ENCODE data around the gene NUAK1. TPM values are rescaled to one million over a fixed set of nuclear protein-coding genes. Genes with fewer than 3 reads are reported as not detected.
"Not testable (repeated sequence)": the region's sequence is repeated elsewhere in the genome, so short reads cannot be mapped to it uniquely, and the experiment has no call there.

Gene NUAK1
- total RNA-seq, 2 experiments from 2014 or later, result not detected

DNA sequence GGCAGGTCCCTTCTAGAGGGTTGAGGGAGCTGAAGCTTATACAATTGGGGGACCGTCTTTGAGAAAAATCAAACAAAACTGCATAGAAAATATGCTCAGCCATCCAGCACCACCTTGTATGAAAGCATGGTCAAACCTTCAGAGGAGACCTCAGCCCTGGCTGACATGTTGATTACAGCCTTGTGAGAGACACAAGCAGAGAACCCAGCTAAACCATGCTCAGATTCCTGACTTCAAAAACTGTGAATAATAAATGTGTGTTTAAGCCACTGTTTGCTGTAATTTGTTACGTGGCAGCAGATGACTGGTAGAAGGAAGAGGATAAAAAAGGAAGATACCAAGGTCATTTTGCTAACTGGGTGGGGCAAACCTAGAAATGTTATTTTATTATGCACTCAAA lies 115.7 kb downstream of the NUAK1 start:
- H3K36me3 Mint-ChIP-seq (ENCODE audit: low read depth), result no peaks in the 10 kb centered on the region
- peaks cover 5% of the 10 kb centered on the region for H3K27me3 Mint-ChIP-seq
- CTCF ChIA-PET, result no interaction called here
- no peak overlapping the region for H3K4me3 Mint-ChIP-seq
- no peak for DNase-seq
- H3K4me1 Mint-ChIP-seq, result no peaks in the 10 kb centered on the region
- peaks cover 14% of the 10 kb centered on the region for H3K9me3 Mint-ChIP-seq
- no peak overlapping the region for H3K27ac Mint-ChIP-seq
- POLR2A ChIA-PET, result no interaction called here

DNA sequence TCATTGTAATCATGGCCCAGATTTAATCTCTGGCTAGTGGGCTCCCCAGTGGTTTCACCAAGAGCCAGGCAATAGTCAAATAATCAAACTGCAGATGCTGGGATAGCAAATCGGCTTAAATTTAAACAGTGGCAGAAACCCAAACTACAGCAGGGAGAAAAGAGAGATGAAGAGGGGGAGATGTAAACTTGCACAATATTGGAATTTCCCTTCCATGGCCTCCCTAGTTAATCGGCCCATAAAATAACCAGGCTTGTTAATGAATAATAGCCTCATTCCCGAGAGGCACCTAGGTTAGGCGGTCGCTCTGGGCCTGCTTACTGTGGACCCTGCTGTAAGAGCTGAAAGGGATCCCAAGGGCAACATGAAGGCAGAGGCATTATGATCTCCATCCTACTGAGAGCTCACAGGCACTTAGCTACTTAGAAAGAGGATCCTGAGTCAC lies 116.2 kb downstream of the NUAK1 start:
- DNase-seq, result no peak
- Mint-ChIP-seq H3K4me1 (no peaks in the 10 kb centered on the region), H3K9me3 (peaks cover 14% of the 10 kb centered on the region), H3K27ac (no peak overlapping the region), H3K4me3 (no peak overlapping the region), H3K27me3 (peaks cover under 1% of the 10 kb centered on the region), H3K36me3 (ENCODE audit: low read depth) (no peaks in the 10 kb centered on the region)
- CTCF ChIA-PET, result no interaction called here
- POLR2A ChIA-PET, result no interaction called here

DNA sequence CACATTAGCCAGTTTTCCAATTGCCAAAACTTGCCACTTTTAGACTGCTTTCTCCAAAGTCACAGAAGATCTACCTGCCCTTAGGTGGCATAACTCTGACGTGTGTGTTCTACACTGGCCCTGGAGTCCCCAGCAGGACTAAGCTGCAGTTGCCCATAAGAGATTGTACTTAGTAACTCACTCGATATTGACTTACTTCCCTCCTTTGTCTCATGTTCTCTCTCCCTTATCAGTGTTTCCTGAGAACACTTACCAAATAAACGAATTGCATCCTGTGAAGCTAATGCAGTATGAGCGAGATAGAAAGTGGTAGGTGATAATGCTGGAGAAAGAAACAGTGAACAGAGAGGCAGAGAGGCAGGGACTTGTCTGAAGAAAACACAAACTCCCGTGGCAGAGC lies 117.2 kb downstream of the NUAK1 start:
- H3K27me3 Mint-ChIP-seq, result no peaks in the 10 kb centered on the region
- peaks cover 14% of the 10 kb centered on the region for H3K9me3 Mint-ChIP-seq
- POLR2A ChIA-PET, result no interaction called here
- H3K4me1 Mint-ChIP-seq, result no peaks in the 10 kb centered on the region
- no peak for DNase-seq
- no peak overlapping the region for H3K4me3 Mint-ChIP-seq
- CTCF ChIA-PET, result no interaction called here
- H3K27ac Mint-ChIP-seq, result no peak overlapping the region
- H3K36me3 Mint-ChIP-seq (ENCODE audit: low read depth), result no peaks in the 10 kb centered on the region

DNA sequence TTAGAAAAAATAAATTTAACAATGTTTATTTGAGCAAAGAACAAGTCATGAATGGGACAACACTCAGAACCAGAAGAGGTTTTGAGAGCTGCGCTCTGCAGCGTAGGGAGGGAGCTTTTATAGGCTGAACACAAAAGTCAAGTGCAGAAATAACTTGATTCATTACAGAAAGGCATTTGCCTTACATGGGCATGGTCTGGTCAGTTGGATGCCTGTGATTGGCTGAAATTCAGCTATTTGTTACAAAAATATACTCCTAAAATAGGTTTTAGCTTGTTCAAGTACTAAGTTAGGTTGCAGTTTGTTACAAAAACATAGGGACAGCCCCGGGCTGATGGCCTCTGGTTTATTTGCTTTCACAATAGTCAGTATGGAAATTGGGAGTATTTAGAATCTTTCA lies 118.0 kb downstream of the NUAK1 start:
- H3K9me3 Mint-ChIP-seq, result peaks cover 14% of the 10 kb centered on the region
- H3K4me1 Mint-ChIP-seq, result no peaks in the 10 kb centered on the region
- no peaks in the 10 kb centered on the region for H3K36me3 Mint-ChIP-seq (ENCODE audit: low read depth)
- no peak overlapping the region for H3K27ac Mint-ChIP-seq
- POLR2A ChIA-PET, result no interaction called here
- DNase-seq, result no peak
- H3K27me3 Mint-ChIP-seq, result no peaks in the 10 kb centered on the region
- no peak overlapping the region for H3K4me3 Mint-ChIP-seq
- CTCF ChIA-PET, result no interaction called here

- ChIA-PET CTCF (no interaction called here), POLR2A (no interaction called here)
- Mint-ChIP-seq H3K27ac (no peak overlapping the region), H3K9me3 (peaks cover 14% of the 10 kb centered on the region), H3K27me3 (no peaks in the 10 kb centered on the region), H3K4me3 (no peak overlapping the region), H3K36me3 (ENCODE audit: low read depth) (no peaks in the 10 kb centered on the region), H3K4me1 (no peaks in the 10 kb centered on the region)
- no peak for DNase-seq
Observed at GRCh38 chr12:106019144-106019543, 119.6 kb downstream of the NUAK1 start.

GRCh38 chr12:106018286-106018685 lies 120.5 kb downstream of the NUAK1 start:
- POLR2A ChIA-PET, result no interaction called here
- Mint-ChIP-seq H3K36me3 (ENCODE audit: low read depth) (no peaks in the 10 kb centered on the region), H3K9me3 (peaks cover 14% of the 10 kb centered on the region), H3K4me3 (no peak overlapping the region), H3K4me1 (no peaks in the 10 kb centered on the region), H3K27ac (no peak overlapping the region), H3K27me3 (no peaks in the 10 kb centered on the region)
- CTCF ChIA-PET, result no interaction called here
- DNase-seq, result no peak

GRCh38 chr12:106016601-106017278 lies 122.0 kb downstream of the NUAK1 start:
- H3K9me3 Mint-ChIP-seq, result peaks cover 14% of the 10 kb centered on the region
- H3K36me3 Mint-ChIP-seq (ENCODE audit: low read depth); DNase-seq; POLR2A ChIA-PET; CTCF ChIA-PET; H3K27me3 Mint-ChIP-seq; H3K27ac Mint-ChIP-seq; H3K4me1 Mint-ChIP-seq; H3K4me3 Mint-ChIP-seq: not testable (repeated sequence)

DNA sequence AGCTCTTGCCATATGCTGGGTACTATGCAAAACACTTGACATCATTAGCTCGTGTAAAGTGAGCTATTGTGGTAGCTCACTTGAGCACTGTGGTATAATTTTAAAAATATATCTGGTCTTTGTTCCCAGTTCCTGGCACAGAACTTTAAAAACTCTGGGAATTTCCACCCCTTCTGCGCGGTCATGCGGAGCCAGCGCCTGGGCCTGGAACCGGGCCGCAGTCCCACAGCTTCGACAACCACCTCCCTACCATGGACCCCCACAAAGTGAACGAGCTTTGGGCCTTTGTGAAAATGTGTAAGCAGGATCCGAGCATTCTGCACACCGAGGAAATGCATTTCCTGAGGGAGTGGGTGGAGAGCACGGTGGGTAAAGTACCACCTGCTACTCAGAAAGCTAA lies 123.1 kb downstream of the NUAK1 start:
- Mint-ChIP-seq H3K27ac (no peak overlapping the region), H3K4me3 (no peak overlapping the region), H3K36me3 (ENCODE audit: low read depth) (no peaks in the 10 kb centered on the region), H3K27me3 (no peaks in the 10 kb centered on the region), H3K9me3 (peaks cover 14% of the 10 kb centered on the region), H3K4me1 (no peaks in the 10 kb centered on the region)
- CTCF ChIA-PET, result no interaction called here
- POLR2A ChIA-PET, result no interaction called here
- DNase-seq, result no peak

- Mint-ChIP-seq H3K27me3 (no peaks in the 10 kb centered on the region), H3K4me3 (no peak overlapping the region), H3K36me3 (ENCODE audit: low read depth) (no peaks in the 10 kb centered on the region), H3K9me3 (peaks cover 3% of the 10 kb centered on the region), H3K27ac (no peak overlapping the region), H3K4me1 (no peaks in the 10 kb centered on the region)
- POLR2A ChIA-PET, result no interaction called here
- no peak for DNase-seq
- CTCF ChIA-PET, result no interaction called here
Observed at GRCh38 chr12:106013941-106014340, 124.8 kb downstream of the NUAK1 start.

Other genes starting within 250 kb of the NUAK1 start
- gene CKAP4, start 109.1 kb upstream of the NUAK1 start, total RNA-seq, result 1 to 10 TPM; 5.2 to 5.3 TPM
- gene TCP11L2, start 163.8 kb upstream of the NUAK1 start, total RNA-seq, result 10 to 100 TPM; 25.1 to 27.8 TPM
- gene POLR3B, start 218.8 kb upstream of the NUAK1 start, total RNA-seq, result 1 to 10 TPM; 3.7 to 4.4 TPM